ENCODE results near the gene ICAM2.

DNA sequence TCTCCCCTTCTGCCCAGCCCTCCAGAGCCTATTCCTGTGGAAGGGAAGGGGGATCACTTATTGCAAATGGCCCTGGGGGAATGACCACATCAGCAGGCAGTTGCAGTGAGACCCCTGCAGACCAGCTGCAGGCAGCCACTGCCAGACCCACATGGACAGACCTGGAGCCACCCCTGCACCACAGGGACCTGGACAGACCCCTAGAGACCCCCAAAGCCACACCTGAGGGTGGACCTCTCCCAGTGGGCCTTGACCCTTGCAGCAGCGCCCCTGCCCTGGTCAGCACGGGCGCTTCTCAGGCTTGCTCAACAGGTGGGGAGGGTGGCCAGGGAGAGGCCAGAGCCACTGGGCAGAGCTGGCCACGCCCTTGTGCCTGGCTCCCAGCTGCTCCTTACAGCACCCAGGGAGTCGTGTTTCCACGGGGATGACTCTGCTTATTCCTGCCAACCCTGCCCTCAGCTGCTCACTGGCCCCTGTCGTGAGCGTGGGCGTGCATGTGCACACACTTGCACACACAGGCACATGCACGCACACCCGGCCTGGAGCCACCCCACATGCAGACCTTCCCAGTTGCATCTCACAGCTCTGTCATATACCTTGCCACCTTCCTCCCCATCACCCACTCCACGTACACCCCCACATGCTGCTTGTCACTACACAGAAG lies 46.4 kb downstream of the ICAM2 start:
- no peak for TF ChIP-seq POLR2A (IDR thresholded peaks at IDR 0.05)
- TF ChIP-seq, protein P1, sequence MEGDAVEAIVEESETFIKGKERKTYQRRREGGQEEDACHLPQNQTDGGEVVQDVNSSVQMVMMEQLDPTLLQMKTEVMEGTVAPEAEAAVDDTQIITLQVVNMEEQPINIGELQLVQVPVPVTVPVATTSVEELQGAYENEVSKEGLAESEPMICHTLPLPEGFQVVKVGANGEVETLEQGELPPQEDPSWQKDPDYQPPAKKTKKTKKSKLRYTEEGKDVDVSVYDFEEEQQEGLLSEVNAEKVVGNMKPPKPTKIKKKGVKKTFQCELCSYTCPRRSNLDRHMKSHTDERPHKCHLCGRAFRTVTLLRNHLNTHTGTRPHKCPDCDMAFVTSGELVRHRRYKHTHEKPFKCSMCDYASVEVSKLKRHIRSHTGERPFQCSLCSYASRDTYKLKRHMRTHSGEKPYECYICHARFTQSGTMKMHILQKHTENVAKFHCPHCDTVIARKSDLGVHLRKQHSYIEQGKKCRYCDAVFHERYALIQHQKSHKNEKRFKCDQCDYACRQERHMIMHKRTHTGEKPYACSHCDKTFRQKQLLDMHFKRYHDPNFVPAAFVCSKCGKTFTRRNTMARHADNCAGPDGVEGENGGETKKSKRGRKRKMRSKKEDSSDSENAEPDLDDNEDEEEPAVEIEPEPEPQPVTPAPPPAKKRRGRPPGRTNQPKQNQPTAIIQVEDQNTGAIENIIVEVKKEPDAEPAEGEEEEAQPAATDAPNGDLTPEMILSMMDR (IDR thresholded peaks at IDR 0.05): no peak

Data from gastroesophageal sphincter (tissue), 3 donors.